Measurements from ENCODE around the gene AMHR2. TPM values are rescaled to one million over a fixed set of nuclear protein-coding genes. Genes with fewer than 3 reads are reported as not detected.
A peak's percentile ranks its signal among the peaks of the same experiment; 100 is the strongest.

AMHR2 gene
- total and polyA plus RNA-seq, 2 experiments from 2014 or later: 0.24 TPM; not detected in 1

DNA sequence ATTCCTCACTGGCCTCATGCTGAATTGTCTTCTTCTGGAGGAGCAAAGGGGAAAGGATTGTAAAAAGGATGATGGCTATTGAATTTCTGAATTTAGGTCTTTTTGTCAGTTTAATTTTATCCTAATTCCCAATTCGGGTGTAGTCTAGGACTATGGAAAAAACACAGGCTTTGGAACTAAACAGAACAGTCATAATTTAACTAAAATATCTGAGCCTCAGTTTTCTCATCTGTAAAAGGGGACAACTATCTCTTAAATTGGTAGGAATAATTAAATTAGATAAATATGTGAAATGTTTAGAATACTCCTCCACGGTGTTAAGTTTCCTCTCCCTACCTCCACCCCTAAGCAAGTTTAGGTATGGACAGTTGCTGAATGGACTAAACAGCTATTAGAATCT is 46.9 kb upstream of the AMHR2 start:
- H3K4me3 ChIP-seq: no peak overlapping the region
- peaks cover 4% of the 10 kb centered on the region for H3K27me3 Mint-ChIP-seq (ENCODE audit: insufficient read depth, low read depth, poor library complexity)
- H3K27me3 ChIP-seq (ENCODE audit: insufficient read depth): no peaks in the 10 kb centered on the region
- H3K79me2 ChIP-seq (replicated peaks; ENCODE audit: insufficient read depth): peaks cover 7% of the 10 kb centered on the region
- no peak overlapping the region for H3K27ac ChIP-seq (ENCODE audit: low read depth)
- no peak overlapping the region for H2AFZ ChIP-seq
- ATAC-seq (no peak), DNase-seq (ENCODE audit: low spot score) (no peak)
- H3K4me1 Mint-ChIP-seq: peaks cover 17% of the 10 kb centered on the region
- H3F3A ChIP-seq (replicated peaks; ENCODE audit: low read depth): peaks cover 13% of the 10 kb centered on the region
- H4K20me1 ChIP-seq (replicated peaks; ENCODE audit: insufficient read depth): no peaks in the 10 kb centered on the region
- H3K9me2 ChIP-seq (ENCODE audit: insufficient read depth): no peaks in the 10 kb centered on the region
- 0 out of 2 replicates have a peak overlapping the region, but pooled peaks have one; percentile 37 for H3K27ac Mint-ChIP-seq
- H3K4me3 Mint-ChIP-seq: no peak overlapping the region; the same call in 2 of the 3 replicates
- peaks cover 19% of the 10 kb centered on the region for H3K4me1 ChIP-seq (ENCODE audit: insufficient read depth)
- 0 out of 2 replicates have a peak, but pooled peaks cover 3% of the 10 kb centered on the region for H3K36me3 ChIP-seq (ENCODE audit: insufficient read depth)
- TF ChIP-seq, protein P1, sequence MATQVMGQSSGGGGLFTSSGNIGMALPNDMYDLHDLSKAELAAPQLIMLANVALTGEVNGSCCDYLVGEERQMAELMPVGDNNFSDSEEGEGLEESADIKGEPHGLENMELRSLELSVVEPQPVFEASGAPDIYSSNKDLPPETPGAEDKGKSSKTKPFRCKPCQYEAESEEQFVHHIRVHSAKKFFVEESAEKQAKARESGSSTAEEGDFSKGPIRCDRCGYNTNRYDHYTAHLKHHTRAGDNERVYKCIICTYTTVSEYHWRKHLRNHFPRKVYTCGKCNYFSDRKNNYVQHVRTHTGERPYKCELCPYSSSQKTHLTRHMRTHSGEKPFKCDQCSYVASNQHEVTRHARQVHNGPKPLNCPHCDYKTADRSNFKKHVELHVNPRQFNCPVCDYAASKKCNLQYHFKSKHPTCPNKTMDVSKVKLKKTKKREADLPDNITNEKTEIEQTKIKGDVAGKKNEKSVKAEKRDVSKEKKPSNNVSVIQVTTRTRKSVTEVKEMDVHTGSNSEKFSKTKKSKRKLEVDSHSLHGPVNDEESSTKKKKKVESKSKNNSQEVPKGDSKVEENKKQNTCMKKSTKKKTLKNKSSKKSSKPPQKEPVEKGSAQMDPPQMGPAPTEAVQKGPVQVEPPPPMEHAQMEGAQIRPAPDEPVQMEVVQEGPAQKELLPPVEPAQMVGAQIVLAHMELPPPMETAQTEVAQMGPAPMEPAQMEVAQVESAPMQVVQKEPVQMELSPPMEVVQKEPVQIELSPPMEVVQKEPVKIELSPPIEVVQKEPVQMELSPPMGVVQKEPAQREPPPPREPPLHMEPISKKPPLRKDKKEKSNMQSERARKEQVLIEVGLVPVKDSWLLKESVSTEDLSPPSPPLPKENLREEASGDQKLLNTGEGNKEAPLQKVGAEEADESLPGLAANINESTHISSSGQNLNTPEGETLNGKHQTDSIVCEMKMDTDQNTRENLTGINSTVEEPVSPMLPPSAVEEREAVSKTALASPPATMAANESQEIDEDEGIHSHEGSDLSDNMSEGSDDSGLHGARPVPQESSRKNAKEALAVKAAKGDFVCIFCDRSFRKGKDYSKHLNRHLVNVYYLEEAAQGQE (IDR thresholded peaks at IDR 0.05; ENCODE audit: unreplicated experiment): no peak
- no peak for TF ChIP-seq NANOG (IDR thresholded peaks at IDR 0.05; ENCODE audit: borderline replicate concordance)
- peaks cover 12% of the 10 kb centered on the region; the same call in 2 of the 3 replicates for H3K36me3 Mint-ChIP-seq (ENCODE audit: low read depth)
- H3K9me3 Mint-ChIP-seq: no peaks in the 10 kb centered on the region; the same call in 2 of the 3 replicates
- H3K4me2 ChIP-seq: no peak overlapping the region

DNA sequence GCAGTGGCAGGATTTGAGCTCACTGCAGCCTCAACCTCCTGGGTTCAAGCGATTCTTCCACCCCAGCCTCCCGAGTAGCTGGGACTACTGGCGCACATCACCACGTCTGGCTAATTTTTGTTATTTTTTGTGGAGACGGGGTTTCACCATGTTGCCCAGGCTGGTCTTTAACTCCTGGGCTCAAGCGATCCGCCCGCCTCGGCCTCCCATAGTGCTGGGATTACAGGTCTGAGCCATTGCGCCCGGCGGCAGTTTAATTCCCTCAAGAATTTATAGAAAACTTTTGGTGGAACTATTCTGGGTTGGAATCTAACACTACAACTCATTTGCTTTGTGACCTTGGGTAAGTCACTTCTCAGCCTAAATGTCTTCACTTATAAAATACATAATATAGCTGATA is 45.4 kb upstream of the AMHR2 start:
- Histone ChIP-seq H3F3A (replicated peaks; ENCODE audit: low read depth) (0 out of 2 replicates have a peak, but pooled peaks cover 6% of the 10 kb centered on the region), H3K4me2 (peak overlapping the region; percentile 48)
- TF ChIP-seq JUNB (IDR thresholded peaks at IDR 0.05; ENCODE audit: unreplicated experiment) (no peak), CREB1 (CRISPR knock-in tag; IDR thresholded peaks at IDR 0.05; ENCODE audit: low read depth) (no peak), EZH2phosphoT487 (IDR thresholded peaks at IDR 0.05; ENCODE audit: unreplicated experiment) (no peak), ZNF331 (CRISPR knock-in tag; IDR thresholded peaks at IDR 0.05; ENCODE audit: low read depth) (no peak), POLR2AphosphoS5 (IDR thresholded peaks at IDR 0.05; ENCODE audit: low read depth) (no peak), NANOG (IDR thresholded peaks at IDR 0.05; ENCODE audit: borderline replicate concordance) (no peak)
- TF ChIP-seq, protein P2, sequence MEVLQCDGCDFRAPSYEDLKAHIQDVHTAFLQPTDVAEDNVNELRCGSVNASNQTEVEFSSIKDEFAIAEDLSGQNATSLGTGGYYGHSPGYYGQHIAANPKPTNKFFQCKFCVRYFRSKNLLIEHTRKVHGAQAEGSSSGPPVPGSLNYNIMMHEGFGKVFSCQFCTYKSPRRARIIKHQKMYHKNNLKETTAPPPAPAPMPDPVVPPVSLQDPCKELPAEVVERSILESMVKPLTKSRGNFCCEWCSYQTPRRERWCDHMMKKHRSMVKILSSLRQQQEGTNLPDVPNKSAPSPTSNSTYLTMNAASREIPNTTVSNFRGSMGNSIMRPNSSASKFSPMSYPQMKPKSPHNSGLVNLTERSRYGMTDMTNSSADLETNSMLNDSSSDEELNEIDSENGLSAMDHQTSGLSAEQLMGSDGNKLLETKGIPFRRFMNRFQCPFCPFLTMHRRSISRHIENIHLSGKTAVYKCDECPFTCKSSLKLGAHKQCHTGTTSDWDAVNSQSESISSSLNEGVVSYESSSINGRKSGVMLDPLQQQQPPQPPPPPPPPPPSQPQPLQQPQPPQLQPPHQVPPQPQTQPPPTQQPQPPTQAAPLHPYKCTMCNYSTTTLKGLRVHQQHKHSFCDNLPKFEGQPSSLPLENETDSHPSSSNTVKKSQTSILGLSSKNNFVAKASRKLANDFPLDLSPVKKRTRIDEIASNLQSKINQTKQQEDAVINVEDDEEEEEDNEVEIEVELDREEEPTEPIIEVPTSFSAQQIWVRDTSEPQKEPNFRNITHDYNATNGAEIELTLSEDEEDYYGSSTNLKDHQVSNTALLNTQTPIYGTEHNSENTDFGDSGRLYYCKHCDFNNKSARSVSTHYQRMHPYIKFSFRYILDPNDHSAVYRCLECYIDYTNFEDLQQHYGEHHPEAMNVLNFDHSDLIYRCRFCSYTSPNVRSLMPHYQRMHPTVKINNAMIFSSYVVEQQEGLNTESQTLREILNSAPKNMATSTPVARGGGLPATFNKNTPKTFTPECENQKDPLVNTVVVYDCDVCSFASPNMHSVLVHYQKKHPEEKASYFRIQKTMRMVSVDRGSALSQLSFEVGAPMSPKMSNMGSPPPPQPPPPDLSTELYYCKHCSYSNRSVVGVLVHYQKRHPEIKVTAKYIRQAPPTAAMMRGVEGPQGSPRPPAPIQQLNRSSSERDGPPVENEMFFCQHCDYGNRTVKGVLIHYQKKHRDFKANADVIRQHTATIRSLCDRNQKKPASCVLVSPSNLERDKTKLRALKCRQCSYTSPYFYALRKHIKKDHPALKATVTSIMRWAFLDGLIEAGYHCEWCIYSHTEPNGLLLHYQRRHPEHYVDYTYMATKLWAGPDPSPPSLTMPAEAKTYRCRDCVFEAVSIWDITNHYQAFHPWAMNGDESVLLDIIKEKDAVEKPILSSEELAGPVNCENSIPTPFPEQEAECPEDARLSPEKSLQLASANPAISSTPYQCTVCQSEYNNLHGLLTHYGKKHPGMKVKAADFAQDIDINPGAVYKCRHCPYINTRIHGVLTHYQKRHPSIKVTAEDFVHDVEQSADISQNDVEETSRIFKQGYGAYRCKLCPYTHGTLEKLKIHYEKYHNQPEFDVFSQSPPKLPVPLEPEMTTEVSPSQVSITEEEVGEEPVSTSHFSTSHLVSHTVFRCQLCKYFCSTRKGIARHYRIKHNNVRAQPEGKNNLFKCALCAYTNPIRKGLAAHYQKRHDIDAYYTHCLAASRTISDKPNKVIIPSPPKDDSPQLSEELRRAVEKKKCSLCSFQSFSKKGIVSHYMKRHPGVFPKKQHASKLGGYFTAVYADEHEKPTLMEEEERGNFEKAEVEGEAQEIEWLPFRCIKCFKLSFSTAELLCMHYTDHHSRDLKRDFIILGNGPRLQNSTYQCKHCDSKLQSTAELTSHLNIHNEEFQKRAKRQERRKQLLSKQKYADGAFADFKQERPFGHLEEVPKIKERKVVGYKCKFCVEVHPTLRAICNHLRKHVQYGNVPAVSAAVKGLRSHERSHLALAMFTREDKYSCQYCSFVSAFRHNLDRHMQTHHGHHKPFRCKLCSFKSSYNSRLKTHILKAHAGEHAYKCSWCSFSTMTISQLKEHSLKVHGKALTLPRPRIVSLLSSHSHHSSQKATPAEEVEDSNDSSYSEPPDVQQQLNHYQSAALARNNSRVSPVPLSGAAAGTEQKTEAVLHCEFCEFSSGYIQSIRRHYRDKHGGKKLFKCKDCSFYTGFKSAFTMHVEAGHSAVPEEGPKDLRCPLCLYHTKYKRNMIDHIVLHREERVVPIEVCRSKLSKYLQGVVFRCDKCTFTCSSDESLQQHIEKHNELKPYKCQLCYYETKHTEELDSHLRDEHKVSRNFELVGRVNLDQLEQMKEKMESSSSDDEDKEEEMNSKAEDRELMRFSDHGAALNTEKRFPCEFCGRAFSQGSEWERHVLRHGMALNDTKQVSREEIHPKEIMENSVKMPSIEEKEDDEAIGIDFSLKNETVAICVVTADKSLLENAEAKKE (CRISPR knock-in tag; IDR thresholded peaks at IDR 0.05): no peak
- TF ChIP-seq, protein P3, sequence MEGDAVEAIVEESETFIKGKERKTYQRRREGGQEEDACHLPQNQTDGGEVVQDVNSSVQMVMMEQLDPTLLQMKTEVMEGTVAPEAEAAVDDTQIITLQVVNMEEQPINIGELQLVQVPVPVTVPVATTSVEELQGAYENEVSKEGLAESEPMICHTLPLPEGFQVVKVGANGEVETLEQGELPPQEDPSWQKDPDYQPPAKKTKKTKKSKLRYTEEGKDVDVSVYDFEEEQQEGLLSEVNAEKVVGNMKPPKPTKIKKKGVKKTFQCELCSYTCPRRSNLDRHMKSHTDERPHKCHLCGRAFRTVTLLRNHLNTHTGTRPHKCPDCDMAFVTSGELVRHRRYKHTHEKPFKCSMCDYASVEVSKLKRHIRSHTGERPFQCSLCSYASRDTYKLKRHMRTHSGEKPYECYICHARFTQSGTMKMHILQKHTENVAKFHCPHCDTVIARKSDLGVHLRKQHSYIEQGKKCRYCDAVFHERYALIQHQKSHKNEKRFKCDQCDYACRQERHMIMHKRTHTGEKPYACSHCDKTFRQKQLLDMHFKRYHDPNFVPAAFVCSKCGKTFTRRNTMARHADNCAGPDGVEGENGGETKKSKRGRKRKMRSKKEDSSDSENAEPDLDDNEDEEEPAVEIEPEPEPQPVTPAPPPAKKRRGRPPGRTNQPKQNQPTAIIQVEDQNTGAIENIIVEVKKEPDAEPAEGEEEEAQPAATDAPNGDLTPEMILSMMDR (conservative IDR thresholded peaks at IDR 0.05; ENCODE audit: low read depth in 2 of 2): no peak

More for the DNA sequence above, 45.4 kb upstream of the AMHR2 start:
- Histone ChIP-seq H3K4me3 (peak overlapping the region; percentile 44; the same call in 1 of the 2 replicates), H3K79me2 (replicated peaks; ENCODE audit: insufficient read depth) (peaks cover 22% of the 10 kb centered on the region), H3K4me1 (ENCODE audit: insufficient read depth) (peaks cover 11% of the 10 kb centered on the region), H3K36me3 (ENCODE audit: insufficient read depth) (peaks cover 13% of the 10 kb centered on the region; the same call in 1 of the 2 replicates), H2AFZ (peak overlapping the region; percentile 9), H3K27ac (ENCODE audit: low read depth) (peak overlapping the region; percentile 78), H3K9me2 (ENCODE audit: insufficient read depth) (no peaks in the 10 kb centered on the region), H3K27me3 (ENCODE audit: insufficient read depth) (no peaks in the 10 kb centered on the region), H4K20me1 (replicated peaks; ENCODE audit: insufficient read depth) (no peaks in the 10 kb centered on the region; the same call in 1 of the 2 replicates)
- Mint-ChIP-seq H3K4me3 (no peak overlapping the region), H3K27me3 (ENCODE audit: insufficient read depth, low read depth, poor library complexity) (peaks cover 4% of the 10 kb centered on the region), H3K4me1 (peaks cover 23% of the 10 kb centered on the region), H3K36me3 (ENCODE audit: low read depth) (peaks cover 25% of the 10 kb centered on the region), H3K27ac (peak overlapping the region; percentile 88), H3K9me3 (no peaks in the 10 kb centered on the region; the same call in 2 of the 3 replicates)
- no peak for ATAC-seq
- no peak for DNase-seq (ENCODE audit: low spot score)
